Right lobe of liver (tissue), 4 donors: ENCODE results near the gene ATR.

Experiments
- POLR2A ChIP-seq: fragments of 450-650 bp; IDR thresholded peaks from one replicate; pipeline ENCODE4 v1.6.1; 2017; ENCODE audit warnings: antibody characterized with exemption, mild to moderate bottlenecking
- TF ChIP-seq, protein P1 (sequence below), 4 donors: fragments of 200-600 bp in 3 of 4; fragments of 450-650 bp in 1 of 4; IDR thresholded peaks; one replicate each; pipeline versions ENCODE4 v1.5.1 to v1.8.0; 2016 to 2022; ENCODE audit warnings: antibody characterized with exemption in 4 of 4, mild to moderate bottlenecking in 2 of 4
- donor health status: DM: no; HTN: no; CAD: no.
- donor health status: DM: no; HTN: no; CAD: no.
- donor health status: DM: no; HTN: yes; CAD: no.

DNA sequence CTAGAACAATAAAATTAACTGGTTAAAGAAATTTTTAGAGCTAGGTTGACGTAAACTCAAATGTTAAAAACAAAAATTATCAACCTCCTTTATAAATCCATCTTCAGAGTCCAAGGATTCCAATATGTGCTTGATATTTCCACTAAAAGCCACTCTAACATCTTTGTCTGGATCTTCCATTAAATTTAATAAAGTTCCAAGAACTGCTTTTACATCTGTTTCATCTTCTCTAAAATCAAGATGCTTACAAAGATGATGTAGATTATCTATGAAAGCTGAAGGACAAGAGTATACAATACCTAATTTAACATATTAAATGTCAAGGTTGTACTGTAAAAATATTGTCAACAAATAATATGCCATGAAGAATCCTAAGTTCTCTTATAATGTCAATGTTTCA is 24.8 kb downstream of the ATR start:
- TF ChIP-seq, protein P1, sequence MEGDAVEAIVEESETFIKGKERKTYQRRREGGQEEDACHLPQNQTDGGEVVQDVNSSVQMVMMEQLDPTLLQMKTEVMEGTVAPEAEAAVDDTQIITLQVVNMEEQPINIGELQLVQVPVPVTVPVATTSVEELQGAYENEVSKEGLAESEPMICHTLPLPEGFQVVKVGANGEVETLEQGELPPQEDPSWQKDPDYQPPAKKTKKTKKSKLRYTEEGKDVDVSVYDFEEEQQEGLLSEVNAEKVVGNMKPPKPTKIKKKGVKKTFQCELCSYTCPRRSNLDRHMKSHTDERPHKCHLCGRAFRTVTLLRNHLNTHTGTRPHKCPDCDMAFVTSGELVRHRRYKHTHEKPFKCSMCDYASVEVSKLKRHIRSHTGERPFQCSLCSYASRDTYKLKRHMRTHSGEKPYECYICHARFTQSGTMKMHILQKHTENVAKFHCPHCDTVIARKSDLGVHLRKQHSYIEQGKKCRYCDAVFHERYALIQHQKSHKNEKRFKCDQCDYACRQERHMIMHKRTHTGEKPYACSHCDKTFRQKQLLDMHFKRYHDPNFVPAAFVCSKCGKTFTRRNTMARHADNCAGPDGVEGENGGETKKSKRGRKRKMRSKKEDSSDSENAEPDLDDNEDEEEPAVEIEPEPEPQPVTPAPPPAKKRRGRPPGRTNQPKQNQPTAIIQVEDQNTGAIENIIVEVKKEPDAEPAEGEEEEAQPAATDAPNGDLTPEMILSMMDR (IDR thresholded peaks at IDR 0.05), result no peak
- no peak for TF ChIP-seq POLR2A
